ENCODE data around the gene CTNNBL1. TPM values are rescaled to one million over a fixed set of nuclear protein-coding genes. Genes with fewer than 3 reads are reported as not detected.

Gene CTNNBL1
- total RNA-seq, 1 donor from 2014 or later, result 58.0 TPM

DNA sequence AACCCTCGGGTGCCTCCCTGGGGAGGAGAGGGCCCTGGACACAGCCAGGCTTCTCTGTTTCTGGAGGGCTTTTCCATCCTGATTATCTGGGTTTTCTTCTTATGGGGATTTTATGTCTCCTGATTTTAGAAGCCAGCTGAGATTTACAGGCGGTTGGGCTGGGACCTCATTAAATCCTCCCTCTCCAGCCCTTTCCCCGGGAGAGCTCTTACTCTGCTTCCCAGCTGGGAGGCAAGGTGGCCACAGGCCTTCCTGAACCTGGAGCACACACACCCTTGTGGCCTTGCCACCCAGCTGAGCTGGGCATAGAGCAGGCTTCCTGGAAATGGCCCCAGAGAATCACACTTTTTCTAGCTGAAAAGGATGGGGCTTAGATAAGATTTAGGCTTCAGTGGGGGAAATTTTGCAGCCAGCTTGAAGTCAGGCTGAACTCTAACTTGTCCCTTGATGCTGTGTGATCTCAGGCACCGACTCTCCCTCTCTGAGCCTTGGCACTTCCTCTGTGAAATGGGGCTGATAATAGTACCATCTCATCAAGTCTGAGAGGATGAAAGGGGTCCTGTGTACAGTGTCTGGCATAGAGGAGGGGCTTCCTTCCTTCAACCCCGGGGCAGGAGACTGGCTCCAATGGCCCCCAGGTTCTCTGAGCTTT lies 225.7 kb downstream of the CTNNBL1 start:
- Mint-ChIP-seq H3K27me3 (ENCODE audit: unreplicated experiment) (peaks cover 12% of the 10 kb centered on the region), H3K27ac (ENCODE audit: unreplicated experiment) (no peak overlapping the region), H3K4me3 (ENCODE audit: unreplicated experiment) (no peak overlapping the region), H3K9me3 (ENCODE audit: unreplicated experiment) (peaks cover 9% of the 10 kb centered on the region), H3K36me3 (ENCODE audit: unreplicated experiment) (peaks cover under 1% of the 10 kb centered on the region), H3K4me1 (ENCODE audit: low read depth, unreplicated experiment) (peaks cover 23% of the 10 kb centered on the region)
- DNase-seq, result no peak
- TF ChIP-seq, protein P1, sequence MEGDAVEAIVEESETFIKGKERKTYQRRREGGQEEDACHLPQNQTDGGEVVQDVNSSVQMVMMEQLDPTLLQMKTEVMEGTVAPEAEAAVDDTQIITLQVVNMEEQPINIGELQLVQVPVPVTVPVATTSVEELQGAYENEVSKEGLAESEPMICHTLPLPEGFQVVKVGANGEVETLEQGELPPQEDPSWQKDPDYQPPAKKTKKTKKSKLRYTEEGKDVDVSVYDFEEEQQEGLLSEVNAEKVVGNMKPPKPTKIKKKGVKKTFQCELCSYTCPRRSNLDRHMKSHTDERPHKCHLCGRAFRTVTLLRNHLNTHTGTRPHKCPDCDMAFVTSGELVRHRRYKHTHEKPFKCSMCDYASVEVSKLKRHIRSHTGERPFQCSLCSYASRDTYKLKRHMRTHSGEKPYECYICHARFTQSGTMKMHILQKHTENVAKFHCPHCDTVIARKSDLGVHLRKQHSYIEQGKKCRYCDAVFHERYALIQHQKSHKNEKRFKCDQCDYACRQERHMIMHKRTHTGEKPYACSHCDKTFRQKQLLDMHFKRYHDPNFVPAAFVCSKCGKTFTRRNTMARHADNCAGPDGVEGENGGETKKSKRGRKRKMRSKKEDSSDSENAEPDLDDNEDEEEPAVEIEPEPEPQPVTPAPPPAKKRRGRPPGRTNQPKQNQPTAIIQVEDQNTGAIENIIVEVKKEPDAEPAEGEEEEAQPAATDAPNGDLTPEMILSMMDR (IDR thresholded peaks at IDR 0.05; ENCODE audit: partially characterized antibody, unreplicated experiment), result no peak

DNA sequence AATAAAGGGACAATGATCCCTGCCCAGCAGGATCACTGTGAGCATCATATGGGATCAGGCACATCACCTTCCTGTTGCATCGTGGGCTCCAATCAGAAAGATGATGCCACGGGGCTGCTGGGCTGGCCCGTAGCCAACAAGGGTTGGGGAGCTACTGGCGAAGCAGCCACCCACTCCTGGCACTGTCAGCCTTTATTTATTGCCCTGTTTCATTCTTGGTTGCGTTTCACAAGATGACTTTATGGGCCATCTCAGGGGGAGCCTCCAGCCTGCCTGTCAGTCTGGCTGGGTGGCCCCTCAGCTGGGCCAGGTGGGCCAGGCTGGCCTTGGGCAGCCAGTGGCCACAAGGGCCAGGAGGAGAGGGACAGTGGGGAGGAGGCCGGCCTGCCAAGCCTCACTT lies 226.4 kb downstream of the CTNNBL1 start:
- H3K9me3 Mint-ChIP-seq (ENCODE audit: unreplicated experiment), result peaks cover 7% of the 10 kb centered on the region
- TF ChIP-seq, protein P1 (IDR thresholded peaks at IDR 0.05; ENCODE audit: partially characterized antibody, unreplicated experiment), result no peak

DNA sequence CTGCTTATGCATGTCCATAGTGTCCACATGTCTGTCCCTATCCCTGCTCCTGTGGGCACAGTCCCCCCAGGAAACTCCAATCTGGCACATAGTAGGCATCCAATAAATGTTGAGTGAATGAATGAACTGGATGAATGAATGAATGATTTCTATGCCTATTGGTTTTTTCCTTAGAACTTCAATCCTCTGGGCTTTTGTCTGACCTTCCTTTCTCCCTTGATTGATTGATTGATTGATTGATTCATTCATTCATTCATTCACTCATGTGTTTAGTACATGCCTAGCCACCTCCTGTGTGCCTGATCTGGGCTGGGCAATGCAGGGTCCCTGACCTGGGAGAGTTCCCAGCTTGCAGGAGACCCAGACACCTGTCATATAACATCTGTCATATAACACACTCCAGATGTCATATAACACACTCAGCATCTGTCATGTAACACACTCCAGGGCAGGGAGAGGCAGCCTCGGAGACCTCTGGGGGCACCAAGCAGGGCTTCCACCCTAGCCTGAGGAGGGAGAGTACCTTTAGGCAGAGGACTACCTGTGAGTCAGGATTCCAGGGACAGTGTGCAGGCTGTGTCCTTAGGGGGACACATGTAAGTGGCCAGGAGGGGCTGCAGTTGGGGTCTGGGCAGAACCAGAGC lies 227.0 kb downstream of the CTNNBL1 start:
- peaks cover 7% of the 10 kb centered on the region for H3K9me3 Mint-ChIP-seq (ENCODE audit: unreplicated experiment)
- no peak for DNase-seq
- TF ChIP-seq, protein P1 (IDR thresholded peaks at IDR 0.05; ENCODE audit: partially characterized antibody, unreplicated experiment), result no peak

More for the DNA sequence above, 226.4 kb downstream of the CTNNBL1 start:
- no peak overlapping the region for H3K27ac Mint-ChIP-seq (ENCODE audit: unreplicated experiment)
- H3K36me3 Mint-ChIP-seq (ENCODE audit: unreplicated experiment), result peaks cover 4% of the 10 kb centered on the region
- H3K27me3 Mint-ChIP-seq (ENCODE audit: unreplicated experiment), result peaks cover 10% of the 10 kb centered on the region
- H3K4me1 Mint-ChIP-seq (ENCODE audit: low read depth, unreplicated experiment), result peaks cover 20% of the 10 kb centered on the region
- no peak overlapping the region for H3K4me3 Mint-ChIP-seq (ENCODE audit: unreplicated experiment)
- no peak for DNase-seq

DNA sequence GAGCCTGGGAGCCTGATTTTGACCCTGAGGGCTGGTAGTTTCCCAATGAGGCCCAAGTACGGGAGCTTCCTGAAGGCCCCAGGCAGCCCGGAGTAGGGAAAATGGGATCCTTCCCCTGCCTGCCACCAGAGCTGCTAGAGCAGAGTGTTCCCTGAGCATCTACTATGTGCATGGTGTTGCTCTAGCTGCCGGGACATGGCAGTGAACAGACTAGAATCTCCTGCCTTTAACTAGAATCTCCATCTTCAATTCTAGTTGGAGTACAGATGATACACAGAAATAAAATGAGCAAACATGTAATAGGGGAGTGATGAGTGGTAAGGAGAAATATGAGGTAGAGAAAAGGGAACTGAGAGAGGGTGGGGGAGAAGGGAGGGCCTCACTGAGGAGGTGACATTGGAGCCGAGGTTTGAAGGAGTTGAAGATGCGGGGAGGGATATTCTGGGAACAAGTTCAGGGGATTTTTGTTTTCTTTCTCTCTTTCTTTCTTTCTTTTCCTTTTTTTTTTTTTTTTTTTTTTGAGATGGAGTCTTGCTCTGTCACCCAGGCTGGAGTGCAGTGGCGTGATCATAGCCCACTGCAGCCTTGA lies 227.6 kb downstream of the CTNNBL1 start:
- TF ChIP-seq, protein P1 (IDR thresholded peaks at IDR 0.05; ENCODE audit: partially characterized antibody, unreplicated experiment), result no peak
- H3K4me1 Mint-ChIP-seq (ENCODE audit: low read depth, unreplicated experiment), result peaks cover 14% of the 10 kb centered on the region
- H3K27me3 Mint-ChIP-seq (ENCODE audit: unreplicated experiment), result peaks cover 10% of the 10 kb centered on the region

More for the DNA sequence above, 227.0 kb downstream of the CTNNBL1 start:
- Mint-ChIP-seq H3K27me3 (ENCODE audit: unreplicated experiment) (peaks cover 10% of the 10 kb centered on the region), H3K4me3 (ENCODE audit: unreplicated experiment) (peak overlapping the region; percentile 84), H3K4me1 (ENCODE audit: low read depth, unreplicated experiment) (peaks cover 18% of the 10 kb centered on the region), H3K27ac (ENCODE audit: unreplicated experiment) (peak overlapping the region; percentile 93), H3K36me3 (ENCODE audit: unreplicated experiment) (peaks cover 4% of the 10 kb centered on the region)

More for the DNA sequence above, 227.6 kb downstream of the CTNNBL1 start:
- Mint-ChIP-seq H3K27ac (ENCODE audit: unreplicated experiment) (no peak overlapping the region), H3K36me3 (ENCODE audit: unreplicated experiment) (peaks cover 4% of the 10 kb centered on the region), H3K4me3 (ENCODE audit: unreplicated experiment) (no peak overlapping the region), H3K9me3 (ENCODE audit: unreplicated experiment) (peaks cover 8% of the 10 kb centered on the region)
- no peak for DNase-seq

Other genes starting within 250 kb of the CTNNBL1 start
- 1,047 TPM for gene NNAT, start 172.8 kb upstream of the CTNNBL1 start, total RNA-seq (ENCODE audit: unreplicated experiment)
- 97.2 TPM for gene BLCAP, start 166.2 kb upstream of the CTNNBL1 start, total RNA-seq (ENCODE audit: unreplicated experiment)
- gene VSTM2L, start 209.1 kb downstream of the CTNNBL1 start, total RNA-seq (ENCODE audit: unreplicated experiment), result 15.9 TPM

Data from glutamatergic neuron (in vitro differentiated cells).